Measurements from ENCODE around the gene KMT2B. TPM values are rescaled to one million over a fixed set of nuclear protein-coding genes. Genes with fewer than 3 reads are reported as not detected.

Gene KMT2B
- total and polyA plus RNA-seq, 9 of the 15 experiments (the other 6 are each of a cell fraction or from before 2014, with no cell fraction given): 0.63 to 43.9 (median 8.1) TPM

GRCh38 chr19:35757749-35758608 is 40.2 kb downstream of the KMT2B start, which contains the start of gene PROSER3 (continued):
- TF ChIP-seq SMARCA4 (IDR thresholded peaks at IDR 0.05) (no peak), CREM (IDR thresholded peaks at IDR 0.05; ENCODE audit: low read depth) (peak; percentile 63), ZBTB12 (CRISPR knock-in tag; IDR thresholded peaks at IDR 0.05) (peak; percentile 30; the same call in 1 of the 2 replicates), L3MBTL2 (IDR thresholded peaks at IDR 0.05) (peak; percentile 60), GTF2F1 (IDR thresholded peaks at IDR 0.05; ENCODE audit: low read depth, low read length) (peak; percentile 55; the same call in 1 of the 2 replicates), MAZ (CRISPR knock-in tag; conservative IDR thresholded peaks at IDR 0.05 in 1 of 2, IDR thresholded peaks at IDR 0.05 in 1 of 2) (peak; percentile 62 to 77), SMAD2 (IDR thresholded peaks at IDR 0.05; ENCODE audit: low read depth, low read length) (no peak), NUFIP1 (IDR thresholded peaks at IDR 0.05; ENCODE audit: partially characterized antibody) (no peak), SMAD1 (IDR thresholded peaks at IDR 0.05; ENCODE audit: low read depth, low read length, partially characterized antibody) (peak; percentile 60), ZNF253 (CRISPR knock-in tag; conservative IDR thresholded peaks at IDR 0.05) (no peak), CXXC5 (CRISPR knock-in tag; IDR thresholded peaks at IDR 0.05) (peak; percentile 74), DMBX1 (CRISPR knock-in tag; IDR thresholded peaks at IDR 0.05; ENCODE audit: borderline replicate concordance) (peak; percentile 51; the same call in 1 of the 2 replicates), MXI1 (IDR thresholded peaks at IDR 0.05; ENCODE audit: low read depth, low read length) (peak; percentile 78), ETV1 (tag; conservative IDR thresholded peaks at IDR 0.05; ENCODE audit: low read depth) (peak; percentile 96), MAFF (IDR thresholded peaks at IDR 0.05; ENCODE audit: low read length) (0 out of 2 replicates have a peak, but pooled peaks have one; percentile 6), NFRKB (IDR thresholded peaks at IDR 0.05; ENCODE audit: low read depth) (peak; percentile 16; the same call in 1 of the 2 replicates), PKNOX1 (IDR thresholded peaks at IDR 0.05) (peak; percentile 100), POLR3G (IDR thresholded peaks at IDR 0.05; ENCODE audit: extremely low read depth, insufficient read length, insufficient replicate concordance) (no peak), CSDE1 (IDR thresholded peaks at IDR 0.05) (peak in 1 of 2 experiments; percentile 97; a peak in 2 of 4 replicates), RFX1 (IDR thresholded peaks at IDR 0.05) (peak; percentile 100)
- TF ChIP-seq, protein P1, sequence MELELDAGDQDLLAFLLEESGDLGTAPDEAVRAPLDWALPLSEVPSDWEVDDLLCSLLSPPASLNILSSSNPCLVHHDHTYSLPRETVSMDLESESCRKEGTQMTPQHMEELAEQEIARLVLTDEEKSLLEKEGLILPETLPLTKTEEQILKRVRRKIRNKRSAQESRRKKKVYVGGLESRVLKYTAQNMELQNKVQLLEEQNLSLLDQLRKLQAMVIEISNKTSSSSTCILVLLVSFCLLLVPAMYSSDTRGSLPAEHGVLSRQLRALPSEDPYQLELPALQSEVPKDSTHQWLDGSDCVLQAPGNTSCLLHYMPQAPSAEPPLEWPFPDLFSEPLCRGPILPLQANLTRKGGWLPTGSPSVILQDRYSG (tag; conservative IDR thresholded peaks at IDR 0.05; ENCODE audit: low read depth): no peak

Measured in K562 (cell line).